Left ventricle myocardium inferior (tissue), 1 donor: ENCODE results near the gene NFIB. TPM values are rescaled to one million over a fixed set of nuclear protein-coding genes. Genes with fewer than 3 reads are reported as not detected.

Experiments used
- DNase-seq: peaks from one replicate; pipeline ENCODE4 v3.0.0-alpha.2; 2020
- H3K27ac ChIP-seq: fragments of 200-600 bp; replicated peaks from 2 replicates; pipeline ENCODE4 v1.8.0; 2021
- H3K27me3 ChIP-seq: fragments of 200-600 bp; 2 replicates; pipeline ENCODE4 v1.8.0; 2021; ENCODE audit warnings: low read depth
- H3K36me3 ChIP-seq: fragments of 200-600 bp; 2 replicates; pipeline ENCODE4 v1.8.0; 2021
- H3K4me1 ChIP-seq: fragments of 200-600 bp; 2 replicates; pipeline ENCODE4 v1.8.0; 2021
- H3K4me3 ChIP-seq: fragments of 200-600 bp; 2 replicates; pipeline ENCODE4 v1.8.0; 2021; ENCODE audit warnings: mild to moderate bottlenecking, moderate library complexity
- H3K9me3 ChIP-seq: fragments of 200-600 bp; replicated peaks from 2 replicates; pipeline ENCODE4 v1.8.0; 2021
- CTCF ChIP-seq: fragments of 200-600 bp; IDR thresholded peaks from 2 replicates; pipeline ENCODE4 v1.8.0; 2021; ENCODE audit warnings: antibody characterized with exemption, mild to moderate bottlenecking, borderline replicate concordance
- intact Hi-C: fragments of 100-400 bp; cut with micrococcal nuclease; formaldehyde crosslinking; loops from one replicate; pipeline ENCODE4 v1.11.0; 2022
- total RNA-seq: library from RNA; stranded (reverse); fragmentation: NEBNext Ultra II Directional; extraction: Animal tissue kit (Norgen Biotek cat#: 25700); gene quantifications from one replicate; pipeline ENCODE4 v1.2.1, GENCODE V29; 2021
- donor health status: DM: no; HTN: yes; CAD: no; lungs with severe emphysema.

Gene NFIB
- total RNA-seq, 1 donor from 2014 or later: 110 TPM

DNA sequence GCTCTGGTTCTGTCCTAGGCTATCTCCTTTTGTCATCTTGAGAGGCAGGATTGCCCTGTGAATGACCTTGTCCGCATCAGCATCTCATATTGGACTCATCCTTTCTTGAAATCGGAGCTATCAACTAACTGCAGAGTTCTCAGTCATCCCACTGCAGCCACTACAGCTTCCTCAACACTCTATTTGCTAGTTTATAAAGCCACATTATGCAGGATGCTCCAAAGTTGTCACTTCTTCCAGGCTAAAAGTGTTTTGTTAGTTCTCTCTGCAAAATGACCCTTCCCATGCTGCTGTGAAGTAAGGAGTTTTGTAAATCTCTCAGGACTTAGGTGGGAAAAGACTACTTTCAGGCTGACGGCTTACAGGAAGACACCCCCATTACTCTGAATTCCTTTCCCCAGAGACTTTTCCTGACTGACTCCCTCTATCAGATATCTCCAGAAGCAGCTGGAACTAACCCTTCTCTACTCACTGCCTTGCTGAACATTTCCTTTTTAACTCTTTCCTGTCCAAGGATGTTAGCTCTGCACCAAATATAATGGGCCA, 257.6 kb downstream of the NFIB start:
- Histone ChIP-seq H3K36me3 (no peaks in the 10 kb centered on the region), H3K27me3 (no peaks in the 10 kb centered on the region), H3K4me3 (no peak overlapping the region), H3K9me3 (no peaks in the 10 kb centered on the region), H3K4me1 (peaks cover 31% of the 10 kb centered on the region), H3K27ac (peak overlapping the region; percentile 59)
- TF ChIP-seq CTCF: no peak
- intact Hi-C loops: no loop called here
- no peak for DNase-seq

GRCh38 chr9:14054096-14054495, 259.8 kb downstream of the NFIB start:
- no peak for DNase-seq
- no peaks in the 10 kb centered on the region for H3K36me3 ChIP-seq
- H3K4me3 ChIP-seq: no peak overlapping the region
- no peaks in the 10 kb centered on the region for H3K27me3 ChIP-seq
- H3K9me3 ChIP-seq: no peaks in the 10 kb centered on the region
- peaks cover 31% of the 10 kb centered on the region for H3K4me1 ChIP-seq
- TF ChIP-seq CTCF: no peak
- intact Hi-C loops: no loop called here
- H3K27ac ChIP-seq: no peak overlapping the region

DNA sequence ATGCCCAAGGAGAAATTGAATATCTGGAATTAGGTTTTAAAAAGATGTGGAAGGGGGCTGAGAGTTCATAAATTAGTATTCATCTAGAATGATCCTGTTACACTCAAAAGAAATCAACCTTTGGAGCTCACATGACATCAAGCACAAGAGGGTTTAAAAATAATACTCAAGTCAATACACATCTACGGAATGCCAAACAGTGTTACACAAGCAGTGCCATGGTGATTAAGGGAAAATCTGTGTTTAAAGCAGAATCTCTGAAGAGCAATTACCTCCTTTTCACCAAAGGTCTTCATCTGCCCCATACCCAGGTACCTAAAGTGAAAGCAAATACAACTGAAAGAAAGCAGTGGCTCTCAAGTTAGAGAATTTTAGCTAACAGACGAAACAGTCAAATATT, 261.6 kb downstream of the NFIB start:
- Histone ChIP-seq H3K27ac (no peak overlapping the region), H3K4me3 (no peak overlapping the region), H3K36me3 (no peaks in the 10 kb centered on the region), H3K4me1 (peaks cover 22% of the 10 kb centered on the region), H3K9me3 (no peaks in the 10 kb centered on the region), H3K27me3 (no peaks in the 10 kb centered on the region)
- intact Hi-C loops: no loop called here
- no peak for TF ChIP-seq CTCF
- DNase-seq: no peak

- TF ChIP-seq CTCF: no peak
- Histone ChIP-seq H3K4me3 (no peak overlapping the region), H3K27ac (peak overlapping the region; percentile 13), H3K27me3 (no peaks in the 10 kb centered on the region), H3K4me1 (peaks cover 13% of the 10 kb centered on the region), H3K36me3 (no peaks in the 10 kb centered on the region), H3K9me3 (no peaks in the 10 kb centered on the region)
- DNase-seq: no peak
- intact Hi-C loops: no loop called here
Measured at GRCh38 chr9:14051419-14051818, 262.5 kb downstream of the NFIB start.

DNA sequence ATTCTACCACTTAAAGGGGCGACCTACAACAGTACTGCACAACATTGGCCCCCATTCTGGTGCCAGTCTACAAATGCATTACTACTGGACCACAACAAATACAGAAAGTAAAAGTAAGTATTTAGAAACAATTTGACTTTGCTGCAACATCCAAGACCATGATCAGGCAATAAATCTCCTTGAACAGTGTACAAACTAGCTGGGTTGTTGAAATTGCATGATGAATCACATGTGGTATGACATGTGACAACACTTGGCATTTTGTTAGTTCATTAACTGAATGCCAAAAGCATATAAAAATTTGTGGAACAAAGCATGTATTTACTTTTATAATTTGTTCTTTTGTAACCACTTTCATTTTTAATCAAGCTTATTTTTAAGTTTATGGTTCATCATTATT, 270.5 kb downstream of the NFIB start:
- H3K27me3 ChIP-seq: no peaks in the 10 kb centered on the region
- no peaks in the 10 kb centered on the region for H3K36me3 ChIP-seq
- H3K4me1 ChIP-seq: no peaks in the 10 kb centered on the region
- no peak for DNase-seq
- no peak overlapping the region for H3K4me3 ChIP-seq
- intact Hi-C loops: no loop called here
- TF ChIP-seq CTCF: no peak
- no peaks in the 10 kb centered on the region for H3K9me3 ChIP-seq
- H3K27ac ChIP-seq: no peak overlapping the region

DNA sequence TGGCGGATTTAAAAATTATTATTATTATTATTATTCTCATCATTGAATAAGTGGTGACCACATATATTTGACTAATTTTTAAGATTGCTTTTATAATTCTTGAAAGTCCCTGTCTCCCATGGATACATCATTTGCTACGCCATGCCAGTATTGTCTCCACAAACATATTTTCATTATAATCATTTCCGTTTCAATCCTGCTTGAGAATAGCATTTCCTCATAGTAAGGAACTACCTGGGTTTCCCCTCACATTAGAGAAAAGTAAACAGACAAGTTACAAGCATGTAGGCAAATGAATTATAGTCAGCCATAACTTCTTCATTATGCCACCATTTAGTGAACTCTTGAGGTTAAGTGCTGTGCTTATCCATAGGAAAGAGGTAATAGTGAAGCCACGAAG, 276.6 kb downstream of the NFIB start:
- H3K27me3 ChIP-seq: no peaks in the 10 kb centered on the region
- no peak for TF ChIP-seq CTCF
- H3K36me3 ChIP-seq: no peaks in the 10 kb centered on the region
- no peak overlapping the region for H3K27ac ChIP-seq
- H3K9me3 ChIP-seq: no peaks in the 10 kb centered on the region
- intact Hi-C loops: no loop called here
- peaks cover 7% of the 10 kb centered on the region for H3K4me1 ChIP-seq
- no peak overlapping the region for H3K4me3 ChIP-seq
- DNase-seq: no peak
